Osteoblast (primary cell): ENCODE results near the gene SNRNP25. TPM values are rescaled to one million over a fixed set of nuclear protein-coding genes. Genes with fewer than 3 reads are reported as not detected.

ENCODE experiments used
- DNase-seq: peaks from one replicate; pipeline ENCODE4 v3.0.0; 2011; ENCODE audit warnings: low spot score, mixed read lengths; ENCODE audit not compliant: insufficient read length; ENCODE audit errors: missing footprints
- H2AFZ ChIP-seq: 2 replicates; pipeline ENCODE4 v1.6.0; 2011; ENCODE audit warnings: mild to moderate bottlenecking, low read length
- H3K27ac ChIP-seq: 2 replicates; pipeline ENCODE4 v1.5.1; 2011; ENCODE audit warnings: mild to moderate bottlenecking, low read depth, low read length, moderate library complexity
- H3K27me3 ChIP-seq: 2 replicates; pipeline ENCODE4 v1.6.0; 2012; ENCODE audit warnings: mild to moderate bottlenecking, control low read depth, inconsistent platforms, low read length, moderate library complexity; ENCODE audit not compliant: insufficient read depth
- H3K36me3 ChIP-seq: 2 replicates; pipeline ENCODE4 v1.5.1; 2011; ENCODE audit warnings: mild to moderate bottlenecking, low read length, control low read depth, moderate library complexity; ENCODE audit not compliant: insufficient read depth
- H3K4me1 ChIP-seq: 2 replicates; pipeline ENCODE4 v1.5.1; 2011; ENCODE audit warnings: mild to moderate bottlenecking, low read length, control low read depth, moderate library complexity; ENCODE audit not compliant: insufficient read depth
- H3K4me2 ChIP-seq: 2 replicates; pipeline ENCODE4 v1.6.0; 2011; ENCODE audit warnings: mild to moderate bottlenecking, low read length; ENCODE audit not compliant: insufficient read depth
- H3K4me3 ChIP-seq: fragments of 200-600 bp; sonication (generic); 3 replicates; pipeline ENCODE4 v1.5.1; 2012; ENCODE audit warnings: mild to moderate bottlenecking, low read length, inconsistent platforms; ENCODE audit not compliant: insufficient read depth
- H3K79me2 ChIP-seq: 2 replicates; pipeline ENCODE4 v1.6.0; 2012; ENCODE audit warnings: mild to moderate bottlenecking, low read length, control low read depth, inconsistent platforms; ENCODE audit not compliant: insufficient read depth
- H3K9me3 ChIP-seq: 2 replicates; pipeline ENCODE4 v1.5.1; 2011; ENCODE audit warnings: low read depth, low read length, control low read depth
- H4K20me1 ChIP-seq: 2 replicates; pipeline ENCODE4 v1.6.0; 2012; ENCODE audit warnings: mild to moderate bottlenecking, low read length, control low read depth; ENCODE audit not compliant: insufficient read depth
- CTCF ChIP-seq: IDR thresholded peaks from 2 replicates; pipeline ENCODE4 v1.5.1; 2011; ENCODE audit warnings: mild to moderate bottlenecking, low read depth, low read length, moderate library complexity; ENCODE audit errors: extremely low read depth
- total RNA-seq: library from RNA; depleted of rRNA; stranded (reverse); fragments of >200 nt; gene quantifications from 2 replicates; pipeline ENCODE4 v1.2.3, GENCODE V29; 2012

The SNRNP25 gene
- total RNA-seq, 1 donor = 14.5 TPM

GRCh38 chr16:64914-65255, 11.3 kb downstream of the SNRNP25 start:
- Histone ChIP-seq H3K4me3 (no peak overlapping the region), H3K27me3 (no peaks in the 10 kb centered on the region), H3K4me2 (no peak overlapping the region), H3K27ac (no peak overlapping the region), H2AFZ (no peak overlapping the region), H3K9me3 (no peaks in the 10 kb centered on the region), H4K20me1 (peaks cover 62% of the 10 kb centered on the region), H3K4me1 (peaks cover 13% of the 10 kb centered on the region), H3K36me3 (peaks cover 41% of the 10 kb centered on the region), H3K79me2 (peaks cover 64% of the 10 kb centered on the region)
- no peak for TF ChIP-seq CTCF
- DNase-seq = peak; percentile 81

GRCh38 chr16:65745-66144, 12.1 kb downstream of the SNRNP25 start:
- no peak overlapping the region for H3K4me2 ChIP-seq
- no peak overlapping the region for H3K4me3 ChIP-seq
- peak; percentile 92 for TF ChIP-seq CTCF
- H4K20me1 ChIP-seq = peaks cover 71% of the 10 kb centered on the region
- peaks cover 73% of the 10 kb centered on the region for H3K79me2 ChIP-seq
- no peaks in the 10 kb centered on the region for H3K27me3 ChIP-seq
- peaks cover 13% of the 10 kb centered on the region for H3K4me1 ChIP-seq
- H3K27ac ChIP-seq = no peak overlapping the region
- no peak overlapping the region for H2AFZ ChIP-seq
- H3K9me3 ChIP-seq = no peaks in the 10 kb centered on the region
- peak; percentile 100 for DNase-seq
- peaks cover 32% of the 10 kb centered on the region for H3K36me3 ChIP-seq

- H3K79me2 ChIP-seq = peaks cover 81% of the 10 kb centered on the region
- H3K4me3 ChIP-seq = no peak overlapping the region
Observed at GRCh38 chr16:66309-67182, 12.9 kb downstream of the SNRNP25 start.

More at GRCh38 chr16:66309-67182, 12.9 kb downstream of the SNRNP25 start:
- peaks cover 79% of the 10 kb centered on the region for H4K20me1 ChIP-seq
- H3K27ac ChIP-seq = no peak overlapping the region
- no peaks in the 10 kb centered on the region for H3K9me3 ChIP-seq
- peak; percentile 82 for DNase-seq
- peaks cover 29% of the 10 kb centered on the region for H3K36me3 ChIP-seq
- H2AFZ ChIP-seq = no peak overlapping the region
- H3K27me3 ChIP-seq = no peaks in the 10 kb centered on the region
- H3K4me2 ChIP-seq = no peak overlapping the region
- H3K4me1 ChIP-seq = peaks cover 19% of the 10 kb centered on the region
- TF ChIP-seq CTCF = no peak
